ENCODE results near the gene HECTD1. TPM values are rescaled to one million over a fixed set of nuclear protein-coding genes. Genes with fewer than 3 reads are reported as not detected.
"Not testable (repeated sequence)": the region's sequence is repeated elsewhere in the genome, so short reads cannot be mapped to it uniquely, and the experiment has no call there.

The HECTD1 gene
- total RNA-seq = 100 to 1,000 TPM; 162 to 202 (median 179) TPM
- total RNA-seq (2013) = 222 TPM

DNA sequence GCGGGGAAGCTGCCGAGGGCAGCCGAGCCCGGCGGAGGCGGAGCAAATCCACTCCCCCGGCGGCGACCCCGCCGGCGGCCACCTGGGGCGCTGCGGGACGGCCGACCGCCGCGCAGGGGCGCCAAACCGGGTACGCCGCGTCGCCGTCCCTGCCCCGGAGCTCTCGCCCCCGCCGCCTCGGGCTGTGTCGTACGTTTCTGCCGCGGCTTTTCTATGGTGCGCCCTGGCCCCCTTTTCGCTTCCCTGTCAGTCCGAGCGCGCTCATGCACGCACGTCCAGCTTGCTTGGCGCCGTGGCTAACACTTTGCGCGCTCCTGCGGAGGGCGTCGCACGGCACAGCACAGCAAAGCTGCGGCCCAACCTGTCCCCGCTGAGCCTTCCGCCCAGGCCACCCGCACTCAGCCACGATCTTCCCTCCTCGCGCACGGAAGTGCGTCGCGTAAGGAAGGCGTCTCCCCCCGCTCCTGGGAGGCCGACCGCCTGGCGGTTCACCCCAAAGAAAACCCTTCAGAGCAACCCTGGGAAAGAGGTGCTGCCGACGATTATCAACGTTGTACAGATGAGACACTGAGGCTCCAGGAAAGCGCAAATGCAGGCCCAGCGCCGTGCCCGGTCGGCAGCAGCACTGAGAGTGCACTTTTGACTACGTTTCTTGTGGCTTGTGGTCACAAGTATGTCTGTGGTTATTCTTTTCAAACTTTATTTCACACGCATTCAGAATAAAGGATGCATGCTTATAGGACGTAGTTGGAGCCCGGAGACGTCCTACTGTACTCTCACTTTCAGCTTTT, at the start of gene HECTD1:
HECTD1 (minus strand) TSS at position 39 of the 791 bp plus-strand sequence. CDS start 1,857 bp downstream, outside the sequence.
- Mint-ChIP-seq H3K36me3 (no peaks in the 10 kb centered on the region), H3K4me3 (peak within 1 kb of the TSS; percentile 94), H3K27ac (peak within 1 kb of the TSS; percentile 99), H3K9me3 (no peaks in the 10 kb centered on the region), H3K27me3 (ENCODE audit: low read depth in 2 of 2) (no peaks in the 10 kb centered on the region), H3K4me1 (peaks cover 41 to 53% of the 10 kb centered on the region in 2 donors)
- ATAC-seq (peak; percentile 74 to 85 (median 76)), DNase-seq (peak; percentile 86 to 95)
- H3K27ac ChIP-seq (ENCODE audit: low read length) = peak within 1 kb of the TSS; percentile 100
- no peaks in the 10 kb centered on the region for H3K9me3 ChIP-seq (ENCODE audit: control insufficient read depth, insufficient read depth, low read length)
- WGBS (ENCODE audit: insufficient coverage) = under 1% methylated on average over 79 of the region's 79 CpGs
- no peaks in the 10 kb centered on the region for H3K27me3 ChIP-seq (ENCODE audit: control insufficient read depth, insufficient read depth, low read length)
- H3K4me3 ChIP-seq (ENCODE audit: low read length) = peak within 1 kb of the TSS; percentile 90
- TF ChIP-seq, protein P1, sequence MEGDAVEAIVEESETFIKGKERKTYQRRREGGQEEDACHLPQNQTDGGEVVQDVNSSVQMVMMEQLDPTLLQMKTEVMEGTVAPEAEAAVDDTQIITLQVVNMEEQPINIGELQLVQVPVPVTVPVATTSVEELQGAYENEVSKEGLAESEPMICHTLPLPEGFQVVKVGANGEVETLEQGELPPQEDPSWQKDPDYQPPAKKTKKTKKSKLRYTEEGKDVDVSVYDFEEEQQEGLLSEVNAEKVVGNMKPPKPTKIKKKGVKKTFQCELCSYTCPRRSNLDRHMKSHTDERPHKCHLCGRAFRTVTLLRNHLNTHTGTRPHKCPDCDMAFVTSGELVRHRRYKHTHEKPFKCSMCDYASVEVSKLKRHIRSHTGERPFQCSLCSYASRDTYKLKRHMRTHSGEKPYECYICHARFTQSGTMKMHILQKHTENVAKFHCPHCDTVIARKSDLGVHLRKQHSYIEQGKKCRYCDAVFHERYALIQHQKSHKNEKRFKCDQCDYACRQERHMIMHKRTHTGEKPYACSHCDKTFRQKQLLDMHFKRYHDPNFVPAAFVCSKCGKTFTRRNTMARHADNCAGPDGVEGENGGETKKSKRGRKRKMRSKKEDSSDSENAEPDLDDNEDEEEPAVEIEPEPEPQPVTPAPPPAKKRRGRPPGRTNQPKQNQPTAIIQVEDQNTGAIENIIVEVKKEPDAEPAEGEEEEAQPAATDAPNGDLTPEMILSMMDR (IDR thresholded peaks at IDR 0.05) = peak; percentile 81
- intact Hi-C loops (cut with micrococcal nuclease) = loop anchor here (1.0 to 5.0 kb wide), 6 partner anchors 81 to 869 kb away; partner anchors contain the start of genes AP4S1, ARHGAP5, NUBPL and SCFD1
- H3K36me3 ChIP-seq (ENCODE audit: control insufficient read depth, insufficient read depth, low read length) = peaks cover 2% of the 10 kb centered on the region
- H3K4me1 ChIP-seq (ENCODE audit: control insufficient read depth, insufficient read depth, low read length) = peaks cover 26% of the 10 kb centered on the region

GRCh38 chr14:31257244-31257553, 49.6 kb upstream of the HECTD1 start:
- TF ChIP-seq, protein P1 (IDR thresholded peaks at IDR 0.05) = no peak
- Histone ChIP-seq H3K27me3 (ENCODE audit: control insufficient read depth, insufficient read depth, low read length) (no peaks in the 10 kb centered on the region), H3K36me3 (ENCODE audit: control insufficient read depth, insufficient read depth, low read length) (no peaks in the 10 kb centered on the region), H3K27ac (ENCODE audit: low read length) (no peak overlapping the region), H3K9me3 (ENCODE audit: control insufficient read depth, insufficient read depth, low read length) (no peaks in the 10 kb centered on the region), H3K4me3 (ENCODE audit: low read length) (no peak overlapping the region), H3K4me1 (ENCODE audit: control insufficient read depth, insufficient read depth, low read length) (no peaks in the 10 kb centered on the region)
- Mint-ChIP-seq H3K9me3 (no peaks in the 10 kb centered on the region), H3K36me3 (no peaks in the 10 kb centered on the region), H3K27ac (no peak overlapping the region), H3K4me3 (no peak overlapping the region), H3K27me3 (ENCODE audit: low read depth in 2 of 2) (peaks cover 5 to 6% of the 10 kb centered on the region in 2 donors), H3K4me1 (no peaks in the 10 kb centered on the region)
- intact Hi-C loops (cut with micrococcal nuclease) = no loop called here
- ATAC-seq (no peak), DNase-seq (no peak)
- no CpG with 5 or more reads among the region's 1 CpG for WGBS (ENCODE audit: insufficient coverage)

DNA sequence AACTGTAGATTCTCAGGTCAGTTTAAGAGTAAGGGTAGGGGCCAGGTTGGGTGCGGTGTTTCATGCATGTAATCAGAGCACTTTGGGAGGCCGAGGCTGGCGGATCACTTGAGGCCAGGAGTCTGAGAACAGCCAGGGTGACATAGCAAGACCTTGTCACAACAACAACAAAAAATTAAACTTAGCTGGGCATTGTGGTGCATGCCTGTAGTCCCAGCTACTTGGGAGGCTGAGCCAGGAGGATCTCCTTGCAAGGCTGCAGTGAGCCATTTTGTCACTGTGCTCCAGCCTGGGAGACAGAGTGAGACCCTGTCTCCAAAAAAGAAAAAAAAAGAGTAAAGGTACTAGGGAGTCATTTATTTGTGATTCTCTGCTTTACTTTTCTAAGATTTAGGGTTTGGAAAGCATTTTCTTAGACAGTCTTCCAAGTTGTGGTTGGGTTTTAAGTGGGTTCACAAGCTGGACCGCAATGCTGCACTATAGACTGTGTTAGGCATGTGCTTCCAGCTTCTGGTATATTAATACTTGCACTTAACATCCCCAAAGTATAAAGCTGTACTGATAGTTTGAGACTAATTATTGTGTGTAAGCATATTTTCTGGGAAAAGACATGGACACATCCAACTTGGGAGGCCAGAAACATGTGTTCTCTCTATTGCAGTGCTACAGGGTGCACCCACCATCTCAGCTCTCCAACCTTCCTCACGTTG, 49.1 kb upstream of the HECTD1 start:
- no peak overlapping the region for H3K27ac Mint-ChIP-seq
- H3K9me3 Mint-ChIP-seq = no peaks in the 10 kb centered on the region
- Histone ChIP-seq H3K4me1 (ENCODE audit: control insufficient read depth, insufficient read depth, low read length) (no peaks in the 10 kb centered on the region), H3K9me3 (ENCODE audit: control insufficient read depth, insufficient read depth, low read length) (no peaks in the 10 kb centered on the region), H3K36me3 (ENCODE audit: control insufficient read depth, insufficient read depth, low read length) (no peaks in the 10 kb centered on the region), H3K27me3 (ENCODE audit: control insufficient read depth, insufficient read depth, low read length) (no peaks in the 10 kb centered on the region), H3K27ac (ENCODE audit: low read length) (no peak overlapping the region), H3K4me3 (ENCODE audit: low read length) (no peak overlapping the region)
- peaks cover 0 to 1% of the 10 kb centered on the region in 2 donors for H3K4me1 Mint-ChIP-seq
- TF ChIP-seq, protein P1 (IDR thresholded peaks at IDR 0.05) = no peak
- no peak overlapping the region for H3K4me3 Mint-ChIP-seq
- peaks cover 5 to 6% of the 10 kb centered on the region in 2 donors for H3K27me3 Mint-ChIP-seq (ENCODE audit: low read depth in 2 of 2)
- WGBS (ENCODE audit: insufficient coverage) = 95% methylated on average over 3 of the region's 5 CpGs
- no peaks in the 10 kb centered on the region for H3K36me3 Mint-ChIP-seq
- intact Hi-C loops (cut with micrococcal nuclease) = no loop called here
- no peak for ATAC-seq
- DNase-seq = no peak

- ATAC-seq; H3K27ac Mint-ChIP-seq; H3K9me3 ChIP-seq (ENCODE audit: control insufficient read depth, insufficient read depth, low read length); H3K4me1 Mint-ChIP-seq; DNase-seq; H3K27me3 ChIP-seq (ENCODE audit: control insufficient read depth, insufficient read depth, low read length); intact Hi-C loops (cut with micrococcal nuclease); H3K9me3 Mint-ChIP-seq; H3K4me3 Mint-ChIP-seq; H3K4me1 ChIP-seq (ENCODE audit: control insufficient read depth, insufficient read depth, low read length); H3K27me3 Mint-ChIP-seq (ENCODE audit: low read depth in 2 of 2); H3K4me3 ChIP-seq (ENCODE audit: low read length); H3K36me3 Mint-ChIP-seq; H3K36me3 ChIP-seq (ENCODE audit: control insufficient read depth, insufficient read depth, low read length); H3K27ac ChIP-seq (ENCODE audit: low read length): not testable (repeated sequence)
- 97% methylated on average over 4 of the region's 4 CpGs for WGBS (ENCODE audit: insufficient coverage)
Observed at GRCh38 chr14:31255918-31256317, 48.3 kb upstream of the HECTD1 start.
